H9 (cell line): ENCODE results near the gene MOCS2. TPM values are rescaled to one million over a fixed set of nuclear protein-coding genes. Genes with fewer than 3 reads are reported as not detected.

Experiments used
- DNase-seq: peaks from one replicate; pipeline ENCODE4 v3.0.0-alpha.2; 2017
- H2AFZ ChIP-seq: one replicate; pipeline ENCODE4 v1.6.1; 2013; ENCODE audit warnings: mild to moderate bottlenecking, low read length, control low read depth, moderate library complexity
- H2AK5ac ChIP-seq: 2 replicates; pipeline ENCODE4 v1.6.1; 2013; ENCODE audit warnings: low read length, control low read depth, mixed read lengths; ENCODE audit not compliant: insufficient read length
- H2BK120ac ChIP-seq: one replicate; pipeline ENCODE4 v1.6.1; 2013; ENCODE audit warnings: low read depth, mild to moderate bottlenecking, low read length, control low read depth, inconsistent platforms; ENCODE audit not compliant: poor library complexity, severe bottlenecking
- H2BK12ac ChIP-seq: 2 replicates; pipeline ENCODE4 v1.6.1; 2013; ENCODE audit warnings: low read length, control low read depth, mixed read lengths, low read depth; ENCODE audit not compliant: insufficient read length
- H2BK15ac ChIP-seq: 2 replicates; pipeline ENCODE4 v1.6.1; 2013; ENCODE audit warnings: low read depth, low read length, control low read depth
- H2BK20ac ChIP-seq: one replicate; pipeline ENCODE4 v1.6.1; 2013; ENCODE audit warnings: low read depth, mild to moderate bottlenecking, low read length, control low read depth, inconsistent platforms; ENCODE audit not compliant: poor library complexity, severe bottlenecking
- H2BK5ac ChIP-seq: 2 replicates; pipeline ENCODE4 v1.6.1; 2013; ENCODE audit warnings: low read length, control low read depth, mixed read lengths; ENCODE audit not compliant: insufficient read length
- H3K14ac ChIP-seq: 2 replicates; pipeline ENCODE4 v1.6.1; 2013; ENCODE audit warnings: low read length, control low read depth; ENCODE audit not compliant: insufficient read depth
- H3K18ac ChIP-seq: 2 replicates; pipeline ENCODE4 v1.6.1; 2013; ENCODE audit warnings: low read depth, mild to moderate bottlenecking, mixed read lengths, low read length, control low read depth; ENCODE audit not compliant: insufficient read length
- H3K23ac ChIP-seq: 2 replicates; pipeline ENCODE4 v1.6.1; 2013; ENCODE audit warnings: low read length, control low read depth, mixed read lengths, low read depth; ENCODE audit not compliant: insufficient read length
- H3K23me2 ChIP-seq: 2 replicates; pipeline ENCODE4 v1.6.1; 2013; ENCODE audit warnings: low read depth, mild to moderate bottlenecking, mixed read lengths, low read length, control low read depth; ENCODE audit not compliant: insufficient read length, poor library complexity, severe bottlenecking
- H3K27ac ChIP-seq: 2 replicates; pipeline ENCODE4 v1.5.1; 2013; ENCODE audit warnings: low read length, control low read depth, mixed read lengths, low read depth; ENCODE audit not compliant: insufficient read length
- H3K27me3 ChIP-seq: 2 replicates; pipeline ENCODE4 v1.6.1; 2013; ENCODE audit warnings: low read length, control low read depth, inconsistent platforms; ENCODE audit not compliant: insufficient read depth
- H3K4ac ChIP-seq: 2 replicates; pipeline ENCODE4 v1.6.1; 2013; ENCODE audit warnings: low read depth, mild to moderate bottlenecking, control low read depth, inconsistent platforms, low read length, moderate library complexity
- H3K4me1 ChIP-seq: 2 replicates; pipeline ENCODE4 v1.6.1; 2013; ENCODE audit warnings: low read length, control low read depth, inconsistent platforms; ENCODE audit not compliant: insufficient read depth
- H3K4me2 ChIP-seq: 2 replicates; pipeline ENCODE4 v1.6.1; 2013; ENCODE audit warnings: low read length, control low read depth, mixed read lengths; ENCODE audit not compliant: insufficient read length, insufficient read depth
- H3K56ac ChIP-seq: 2 replicates; pipeline ENCODE4 v1.6.1; 2013; ENCODE audit warnings: low read depth, mild to moderate bottlenecking, mixed read lengths, low read length, control low read depth; ENCODE audit not compliant: insufficient read length
- H3K79me1 ChIP-seq: 2 replicates; pipeline ENCODE4 v1.6.1; 2013; ENCODE audit warnings: low read depth, mild to moderate bottlenecking, moderate library complexity, low read length, control low read depth, inconsistent platforms; ENCODE audit not compliant: insufficient read depth, poor library complexity, severe bottlenecking
- H3K79me2 ChIP-seq: 2 replicates; pipeline ENCODE4 v1.6.1; 2013; ENCODE audit warnings: low read length, control low read depth, inconsistent platforms; ENCODE audit not compliant: insufficient read depth
- H3K9ac ChIP-seq: 2 replicates; pipeline ENCODE4 v1.6.1; 2013; ENCODE audit warnings: low read length, control low read depth, mixed read lengths; ENCODE audit not compliant: insufficient read length; ENCODE audit errors: extremely low read depth
- H3K9me3 ChIP-seq: one replicate; pipeline ENCODE4 v1.6.1; 2013; ENCODE audit warnings: low read depth, low read length, inconsistent platforms; ENCODE audit not compliant: control insufficient read depth
- H3T11ph ChIP-seq: one replicate; pipeline ENCODE4 v1.6.1; 2013; ENCODE audit warnings: mild to moderate bottlenecking, low read length, control low read depth, inconsistent platforms
- H4K20me1 ChIP-seq: one replicate; pipeline ENCODE4 v1.6.1; 2013; ENCODE audit not compliant: control insufficient read depth, insufficient read length, insufficient read depth
- H4K5ac ChIP-seq: 2 replicates; pipeline ENCODE4 v1.6.1; 2013; ENCODE audit warnings: low read depth, mild to moderate bottlenecking, mixed read lengths, low read length, control low read depth; ENCODE audit not compliant: insufficient read length
- H4K8ac ChIP-seq: replicated peaks from 2 replicates; pipeline ENCODE4 v1.6.1; 2013; ENCODE audit warnings: low read length, control low read depth, mixed read lengths, low read depth; ENCODE audit not compliant: insufficient read length
- H4K91ac ChIP-seq: 2 replicates; pipeline ENCODE4 v1.6.1; 2013; ENCODE audit warnings: low read depth, mild to moderate bottlenecking, moderate library complexity, mixed read lengths, low read length, control low read depth; ENCODE audit not compliant: insufficient read length
- H3K27ac Mint-ChIP-seq, 3 experiments: 2 replicates in 2 of 3; 3 replicates in 1 of 3; pipeline ENCODE4 v1.8.0; 2020 to 2021; ENCODE audit warnings: mixed read lengths in 3 of 3, mild to moderate bottlenecking in 1 of 3, moderate library complexity in 1 of 3
- H3K27me3 Mint-ChIP-seq: 2 replicates; pipeline ENCODE4 v1.8.0; 2021; ENCODE audit warnings: low read depth, mild to moderate bottlenecking, moderate library complexity, mixed read lengths
- H3K36me3 Mint-ChIP-seq, 3 experiments: 2 replicates in 2 of 3; 3 replicates in 1 of 3; pipeline ENCODE4 v1.8.0; 2020 to 2021; ENCODE audit warnings: low read depth in 3 of 3, mixed read lengths in 3 of 3; ENCODE audit not compliant: insufficient read depth in 1 of 3
- H3K4me1 Mint-ChIP-seq, 2 experiments: 2 replicates each; pipeline ENCODE4 v1.8.0; 2020; ENCODE audit warnings: mixed read lengths in 2 of 2
- H3K4me3 Mint-ChIP-seq, 2 experiments: 2 replicates in 1 of 2; 3 replicates in 1 of 2; pipeline ENCODE4 v1.8.0; 2020 to 2021; ENCODE audit warnings: mild to moderate bottlenecking in 2 of 2, mixed read lengths in 2 of 2, moderate library complexity in 1 of 2
- H3K9me3 Mint-ChIP-seq, 2 experiments: 2 replicates in 1 of 2; 3 replicates in 1 of 2; pipeline ENCODE4 v1.8.0; 2020; ENCODE audit warnings: mild to moderate bottlenecking in 2 of 2, mixed read lengths in 2 of 2, moderate library complexity in 1 of 2
- WGBS: extraction: QIAGEN DNeasy Blood & Tissue Kit; methylation state at CpG from one replicate; pipeline ENCODE4 v1.1.7; 2013; ENCODE audit warnings: missing lambda C conversion rate, low lambda C conversion rate, mixed read lengths; ENCODE audit not compliant: insufficient read length; ENCODE audit errors: extremely low coverage; 5-methylcytosine and 5-hydroxymethylcytosine counted together
- total RNA-seq: library from RNA; stranded (reverse); gene quantifications from 2 replicates; pipeline ENCODE4 v1.2.1, GENCODE V29; 2021
- TF ChIP-seq, protein P1 (sequence below): fragments of 200-600 bp; sonication (generic); conservative IDR thresholded peaks from 3 replicates; pipeline ENCODE4 v1.8.0; 2021; ENCODE audit warnings: antibody characterized with exemption, mild to moderate bottlenecking

The MOCS2 gene
- total RNA-seq, 1 experiment from 2014 or later, result 24.8 TPM

DNA sequence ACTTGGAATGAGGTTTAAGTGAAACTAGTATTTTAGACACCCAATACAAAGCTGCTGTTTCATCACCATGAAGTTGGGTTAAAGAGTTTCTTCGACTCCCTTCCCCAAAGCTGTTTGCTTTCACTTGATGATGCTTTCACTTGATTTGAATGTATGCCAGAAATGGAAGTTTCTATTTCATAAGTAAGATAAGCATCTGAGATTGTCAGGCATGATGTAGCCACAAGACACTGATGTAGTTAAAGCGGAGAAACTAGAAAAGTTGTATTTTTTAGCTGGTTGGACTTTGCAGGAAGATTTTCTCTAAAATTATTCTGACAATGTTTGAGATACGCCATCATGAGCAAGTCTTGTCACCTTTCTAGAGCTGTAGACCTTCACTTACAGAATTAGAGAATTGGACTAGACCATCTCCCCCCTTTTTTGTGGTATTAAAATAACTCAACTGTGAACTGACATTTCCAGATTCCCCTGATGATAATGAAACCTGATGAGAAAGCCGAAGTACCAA lies 20.0 kb downstream of the MOCS2 start:
- no peak overlapping the region for H4K5ac ChIP-seq
- no peaks in the 10 kb centered on the region for H3K79me2 ChIP-seq
- H3K79me1 ChIP-seq, result no peaks in the 10 kb centered on the region
- H3K56ac ChIP-seq, result no peak overlapping the region
- Mint-ChIP-seq H3K9me3 (no peaks in the 10 kb centered on the region), H3K4me3 (no peak overlapping the region), H3K27ac (no peak overlapping the region), H3K4me1 (0 out of 4 replicates have a peak, but pooled peaks cover 0 to 3% of the 10 kb centered on the region in 2 experiments), H3K36me3 (no peaks in the 10 kb centered on the region), H3K27me3 (no peaks in the 10 kb centered on the region)
- no peaks in the 10 kb centered on the region for H3K4me1 ChIP-seq
- no peak overlapping the region for H3K4me2 ChIP-seq
- no peak overlapping the region for H4K91ac ChIP-seq
- H3T11ph ChIP-seq, result no peak overlapping the region
- no peak overlapping the region for H3K4ac ChIP-seq
- no peaks in the 10 kb centered on the region for H3K27me3 ChIP-seq
- H3K27ac ChIP-seq, result no peak overlapping the region
- TF ChIP-seq, protein P1, sequence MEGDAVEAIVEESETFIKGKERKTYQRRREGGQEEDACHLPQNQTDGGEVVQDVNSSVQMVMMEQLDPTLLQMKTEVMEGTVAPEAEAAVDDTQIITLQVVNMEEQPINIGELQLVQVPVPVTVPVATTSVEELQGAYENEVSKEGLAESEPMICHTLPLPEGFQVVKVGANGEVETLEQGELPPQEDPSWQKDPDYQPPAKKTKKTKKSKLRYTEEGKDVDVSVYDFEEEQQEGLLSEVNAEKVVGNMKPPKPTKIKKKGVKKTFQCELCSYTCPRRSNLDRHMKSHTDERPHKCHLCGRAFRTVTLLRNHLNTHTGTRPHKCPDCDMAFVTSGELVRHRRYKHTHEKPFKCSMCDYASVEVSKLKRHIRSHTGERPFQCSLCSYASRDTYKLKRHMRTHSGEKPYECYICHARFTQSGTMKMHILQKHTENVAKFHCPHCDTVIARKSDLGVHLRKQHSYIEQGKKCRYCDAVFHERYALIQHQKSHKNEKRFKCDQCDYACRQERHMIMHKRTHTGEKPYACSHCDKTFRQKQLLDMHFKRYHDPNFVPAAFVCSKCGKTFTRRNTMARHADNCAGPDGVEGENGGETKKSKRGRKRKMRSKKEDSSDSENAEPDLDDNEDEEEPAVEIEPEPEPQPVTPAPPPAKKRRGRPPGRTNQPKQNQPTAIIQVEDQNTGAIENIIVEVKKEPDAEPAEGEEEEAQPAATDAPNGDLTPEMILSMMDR, result no peak
- no peak overlapping the region for H3K18ac ChIP-seq
- H3K23ac ChIP-seq, result no peak overlapping the region
- H3K14ac ChIP-seq, result no peak overlapping the region
- no peak overlapping the region for H2BK5ac ChIP-seq
- H3K9me3 ChIP-seq, result no peaks in the 10 kb centered on the region
- no peak for DNase-seq
- WGBS, result no CpG with 5 or more reads among the region's 4 CpGs
- no peak overlapping the region for H2BK12ac ChIP-seq
- no peak overlapping the region for H2BK120ac ChIP-seq
- H4K20me1 ChIP-seq, result no peaks in the 10 kb centered on the region
- H2AFZ ChIP-seq, result no peak overlapping the region
- no peak overlapping the region for H2AK5ac ChIP-seq
- no peaks in the 10 kb centered on the region for H3K23me2 ChIP-seq
- no peak overlapping the region for H4K8ac ChIP-seq
- H3K9ac ChIP-seq, result no peak overlapping the region
- H2BK20ac ChIP-seq, result no peak overlapping the region
- H2BK15ac ChIP-seq, result no peak overlapping the region
